ENCODE data around the gene RBL1.
"Not testable (repeated sequence)": the region's sequence is repeated elsewhere in the genome, so short reads cannot be mapped to it uniquely, and the experiment has no call there.

The RBL1 gene

DNA sequence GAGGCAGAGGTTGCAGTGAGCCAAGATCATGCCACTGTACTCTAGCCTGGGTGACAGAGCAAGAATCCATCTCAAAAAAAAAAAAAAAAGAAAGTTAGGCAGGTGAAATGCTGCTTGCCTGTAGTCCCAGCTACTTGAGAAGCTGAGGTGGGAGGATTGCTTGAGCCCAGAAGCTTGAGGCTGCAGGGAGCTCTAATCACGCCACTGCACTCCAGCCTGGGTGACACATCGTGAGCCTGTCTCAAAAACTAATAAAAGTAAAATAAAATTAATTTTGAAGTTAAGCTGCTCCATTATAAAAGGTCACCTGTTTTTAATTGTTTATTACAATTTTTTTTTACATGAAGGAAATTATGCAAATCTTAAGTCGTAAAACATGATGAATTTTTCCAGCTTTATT, 121.1 kb downstream of the RBL1 start:
- TF ChIP-seq, protein P1, sequence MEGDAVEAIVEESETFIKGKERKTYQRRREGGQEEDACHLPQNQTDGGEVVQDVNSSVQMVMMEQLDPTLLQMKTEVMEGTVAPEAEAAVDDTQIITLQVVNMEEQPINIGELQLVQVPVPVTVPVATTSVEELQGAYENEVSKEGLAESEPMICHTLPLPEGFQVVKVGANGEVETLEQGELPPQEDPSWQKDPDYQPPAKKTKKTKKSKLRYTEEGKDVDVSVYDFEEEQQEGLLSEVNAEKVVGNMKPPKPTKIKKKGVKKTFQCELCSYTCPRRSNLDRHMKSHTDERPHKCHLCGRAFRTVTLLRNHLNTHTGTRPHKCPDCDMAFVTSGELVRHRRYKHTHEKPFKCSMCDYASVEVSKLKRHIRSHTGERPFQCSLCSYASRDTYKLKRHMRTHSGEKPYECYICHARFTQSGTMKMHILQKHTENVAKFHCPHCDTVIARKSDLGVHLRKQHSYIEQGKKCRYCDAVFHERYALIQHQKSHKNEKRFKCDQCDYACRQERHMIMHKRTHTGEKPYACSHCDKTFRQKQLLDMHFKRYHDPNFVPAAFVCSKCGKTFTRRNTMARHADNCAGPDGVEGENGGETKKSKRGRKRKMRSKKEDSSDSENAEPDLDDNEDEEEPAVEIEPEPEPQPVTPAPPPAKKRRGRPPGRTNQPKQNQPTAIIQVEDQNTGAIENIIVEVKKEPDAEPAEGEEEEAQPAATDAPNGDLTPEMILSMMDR (conservative IDR thresholded peaks at IDR 0.05), result no peak
- no peak overlapping the region for H3K27ac ChIP-seq

DNA sequence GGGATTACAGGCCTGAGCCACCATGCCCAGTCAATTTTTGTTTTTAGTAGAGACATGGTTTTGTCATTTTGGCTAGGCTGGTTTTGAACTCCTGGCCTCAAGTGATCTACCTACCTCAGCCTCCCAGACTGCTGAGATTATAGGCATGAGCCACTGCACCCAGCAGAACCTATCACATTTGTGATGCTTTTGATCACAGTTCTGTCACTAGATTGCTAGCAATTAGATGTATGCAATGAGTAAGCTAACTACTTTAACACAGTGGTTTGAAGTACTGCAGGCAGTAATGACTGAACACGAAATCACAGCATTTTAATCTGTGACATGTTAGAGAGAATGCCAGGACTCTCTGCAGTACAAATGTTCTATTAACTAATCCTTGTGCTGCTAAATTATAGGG, 124.7 kb downstream of the RBL1 start:
- no peak overlapping the region for H3K27ac ChIP-seq
- TF ChIP-seq ZFX (IDR thresholded peaks at IDR 0.05), result no peak
- TF ChIP-seq, protein P1 (conservative IDR thresholded peaks at IDR 0.05), result no peak

DNA sequence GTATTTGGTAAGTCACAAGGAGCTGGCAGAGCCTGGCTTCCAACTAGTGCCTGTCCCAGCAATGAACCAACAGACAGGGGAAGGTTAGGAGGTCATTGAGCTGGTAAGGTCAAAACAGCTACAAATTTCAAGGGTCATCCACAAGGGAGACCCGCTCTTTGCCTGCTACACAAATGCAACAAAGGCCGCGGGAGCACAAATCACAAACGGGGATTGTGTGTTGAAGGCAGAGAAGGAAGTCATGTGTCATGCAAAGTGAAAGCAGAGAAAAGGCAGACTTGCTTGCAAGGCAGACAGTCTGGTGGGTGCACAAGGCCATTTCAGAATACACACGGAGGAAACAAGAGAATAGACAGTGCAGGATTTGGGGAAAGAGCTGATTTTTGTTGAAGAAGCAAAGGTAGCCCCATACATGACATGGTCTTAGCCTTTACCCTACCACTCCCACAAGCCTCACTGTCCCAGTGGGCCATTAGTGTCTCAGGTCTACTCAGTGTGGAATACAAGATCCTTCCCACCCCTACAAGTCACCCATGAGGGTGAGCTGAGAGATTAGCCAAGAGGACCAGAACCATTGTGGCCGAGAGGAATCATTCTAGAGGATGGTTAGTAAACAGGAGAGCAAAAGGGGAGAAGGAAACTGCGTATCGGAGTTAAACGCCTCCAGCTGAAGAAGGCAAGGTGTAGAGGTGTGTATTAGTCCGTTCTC, 126.2 kb downstream of the RBL1 start:
- H3K27ac ChIP-seq, result no peak overlapping the region
- no peak for TF ChIP-seq ZFX (IDR thresholded peaks at IDR 0.05)
- TF ChIP-seq, protein P1 (conservative IDR thresholded peaks at IDR 0.05), result no peak

DNA sequence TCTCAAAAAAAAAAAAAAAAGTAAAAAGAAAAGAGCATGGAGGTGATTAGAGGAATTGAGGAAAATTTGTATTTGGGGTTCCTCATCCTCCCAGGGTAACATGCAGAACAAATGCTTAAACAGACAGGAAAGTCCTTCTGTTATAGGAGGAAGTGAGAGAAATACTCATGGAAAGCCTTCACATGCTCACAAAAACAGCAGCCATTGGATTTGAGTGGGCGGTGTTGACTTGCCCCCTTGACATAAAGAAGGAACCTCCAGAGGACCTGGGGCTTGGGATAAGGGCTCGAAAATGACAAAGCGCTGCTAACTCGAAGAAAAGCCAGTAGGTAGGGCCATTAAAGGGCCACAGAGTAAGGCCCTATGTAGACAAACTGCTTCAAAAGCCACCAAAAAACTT, 126.7 kb downstream of the RBL1 start:
- H3K27ac ChIP-seq, result no peak overlapping the region
- no peak for TF ChIP-seq ZFX (IDR thresholded peaks at IDR 0.05)
- TF ChIP-seq, protein P1 (conservative IDR thresholded peaks at IDR 0.05), result no peak

DNA sequence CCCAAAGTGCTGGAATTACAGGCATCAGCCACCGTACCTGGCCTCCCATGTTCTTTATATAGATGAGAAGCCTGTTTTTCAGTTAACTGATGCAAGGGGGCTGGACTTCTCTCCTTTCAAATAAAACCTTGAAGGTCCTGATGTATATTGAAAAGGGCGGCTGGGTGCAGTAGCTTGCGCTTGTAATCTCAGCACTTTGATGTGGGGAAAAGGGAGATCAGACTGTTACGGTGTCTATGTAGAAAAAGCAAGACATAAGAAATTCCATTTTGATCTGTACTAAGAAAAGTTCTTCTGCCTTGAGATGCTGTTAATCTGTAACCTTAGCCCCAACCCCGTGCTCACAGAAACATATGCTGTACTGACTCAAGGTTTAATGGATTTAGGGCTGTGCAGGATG, 128.2 kb downstream of the RBL1 start:
- TF ChIP-seq, protein P1 (conservative IDR thresholded peaks at IDR 0.05), result no peak

DNA sequence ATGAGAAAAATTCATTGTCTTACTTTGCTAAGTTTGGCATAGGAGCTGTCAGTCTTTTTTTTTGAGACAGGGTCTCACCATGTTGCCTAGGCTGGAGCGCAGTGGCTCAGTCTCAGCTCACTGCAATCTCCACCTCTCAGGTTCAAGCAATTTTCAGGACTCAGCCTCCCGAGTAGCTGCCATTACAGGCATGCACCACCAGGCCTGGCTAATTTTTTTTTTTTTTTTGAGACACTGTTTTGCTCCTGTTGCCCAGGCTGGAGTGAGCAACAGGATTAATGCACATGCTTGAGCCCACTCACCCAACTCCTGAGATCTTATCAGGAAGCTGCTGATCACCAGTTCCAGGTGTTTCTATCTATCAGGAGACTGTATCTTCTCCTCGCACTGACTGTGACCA, 128.8 kb downstream of the RBL1 start:
- H3K27ac ChIP-seq, result not testable (repeated sequence)

More for the DNA sequence above, 128.2 kb downstream of the RBL1 start:
- H3K27ac ChIP-seq, result no peak overlapping the region

DNA sequence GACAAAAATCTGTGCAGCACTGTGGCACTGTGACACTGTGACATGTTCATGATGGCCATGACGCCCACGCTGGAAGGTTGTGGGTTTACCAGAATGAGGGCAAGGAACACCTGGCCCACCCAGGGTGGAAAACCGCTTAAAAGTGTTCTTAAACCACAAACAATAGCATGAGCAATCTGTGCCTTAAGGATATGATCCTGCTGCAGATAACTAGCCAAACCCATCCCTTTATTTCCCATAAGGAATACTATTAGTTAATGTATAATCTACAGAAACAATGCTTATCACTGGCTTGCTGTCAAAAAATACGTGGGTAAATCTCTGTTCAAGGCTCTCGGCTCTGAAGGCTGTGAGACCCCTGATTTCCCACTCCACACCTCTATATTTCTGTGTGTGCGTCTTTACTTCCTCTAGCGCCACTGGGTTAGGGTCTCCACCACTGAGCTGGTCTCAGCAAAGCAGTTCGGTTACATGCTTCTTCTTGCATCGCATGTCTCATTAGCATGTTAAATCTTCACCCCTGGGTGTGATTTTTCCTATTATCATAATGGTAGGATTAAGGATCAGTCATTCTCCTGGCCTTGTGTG, 133.3 kb downstream of the RBL1 start:
- not testable (repeated sequence) for H3K27ac ChIP-seq

DNA sequence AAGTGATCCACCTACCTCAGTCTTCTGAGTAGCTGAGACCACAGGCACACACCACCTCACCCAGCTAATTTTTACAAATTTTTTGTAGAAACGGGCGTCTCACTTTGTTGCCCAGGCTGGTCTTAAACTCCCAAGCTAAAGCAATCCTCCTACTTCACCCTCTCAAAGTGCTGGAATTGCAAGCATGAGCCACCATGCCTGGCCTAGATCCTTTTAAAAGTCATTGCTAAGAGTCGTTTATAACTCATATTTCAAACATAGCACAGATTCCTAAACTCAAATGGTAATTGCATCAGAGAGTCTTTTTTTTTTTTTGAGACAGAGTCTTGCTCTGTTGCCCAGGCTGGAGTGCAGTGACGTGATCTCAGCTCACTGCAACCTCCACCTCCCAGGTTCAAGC, 136.6 kb downstream of the RBL1 start:
- TF ChIP-seq, protein P1 (conservative IDR thresholded peaks at IDR 0.05), result no peak
- TF ChIP-seq ZFX (IDR thresholded peaks at IDR 0.05), result no peak
- H3K27ac ChIP-seq, result no peak overlapping the region

All from C4-2B (cell line).